ENCODE measurements around the gene CAMK1D.

DNA sequence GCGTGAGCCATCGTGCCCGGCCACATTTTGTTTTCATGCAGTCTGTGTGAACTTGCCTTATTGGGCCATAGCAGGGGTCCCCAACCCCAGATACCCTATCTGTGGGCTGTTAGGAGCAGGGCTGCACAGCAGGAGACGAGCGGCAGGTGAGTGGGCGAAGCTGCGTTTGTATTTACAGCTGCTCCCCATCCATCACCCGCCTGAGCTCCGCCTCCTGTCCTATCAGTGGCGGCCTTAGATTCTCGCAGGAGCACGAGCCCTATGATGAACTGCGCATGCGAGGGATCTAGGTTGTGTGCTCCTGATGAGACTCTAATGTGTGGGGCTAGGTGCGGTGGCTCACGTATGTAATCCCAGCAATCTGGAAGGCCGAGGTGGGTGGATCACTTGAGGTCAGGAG is 293.9 kb downstream of the CAMK1D start:
- TF ChIP-seq, protein P1, sequence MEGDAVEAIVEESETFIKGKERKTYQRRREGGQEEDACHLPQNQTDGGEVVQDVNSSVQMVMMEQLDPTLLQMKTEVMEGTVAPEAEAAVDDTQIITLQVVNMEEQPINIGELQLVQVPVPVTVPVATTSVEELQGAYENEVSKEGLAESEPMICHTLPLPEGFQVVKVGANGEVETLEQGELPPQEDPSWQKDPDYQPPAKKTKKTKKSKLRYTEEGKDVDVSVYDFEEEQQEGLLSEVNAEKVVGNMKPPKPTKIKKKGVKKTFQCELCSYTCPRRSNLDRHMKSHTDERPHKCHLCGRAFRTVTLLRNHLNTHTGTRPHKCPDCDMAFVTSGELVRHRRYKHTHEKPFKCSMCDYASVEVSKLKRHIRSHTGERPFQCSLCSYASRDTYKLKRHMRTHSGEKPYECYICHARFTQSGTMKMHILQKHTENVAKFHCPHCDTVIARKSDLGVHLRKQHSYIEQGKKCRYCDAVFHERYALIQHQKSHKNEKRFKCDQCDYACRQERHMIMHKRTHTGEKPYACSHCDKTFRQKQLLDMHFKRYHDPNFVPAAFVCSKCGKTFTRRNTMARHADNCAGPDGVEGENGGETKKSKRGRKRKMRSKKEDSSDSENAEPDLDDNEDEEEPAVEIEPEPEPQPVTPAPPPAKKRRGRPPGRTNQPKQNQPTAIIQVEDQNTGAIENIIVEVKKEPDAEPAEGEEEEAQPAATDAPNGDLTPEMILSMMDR (IDR thresholded peaks at IDR 0.05) = no peak
- no peak for TF ChIP-seq POLR2A (IDR thresholded peaks at IDR 0.05)

All from right lobe of liver (tissue), 4 donors.